Neural cell (in vitro differentiated cells): ENCODE results near the gene YWHAQ. TPM values are rescaled to one million over a fixed set of nuclear protein-coding genes. Genes with fewer than 3 reads are reported as not detected.
"Not testable (repeated sequence)": the region's sequence is repeated elsewhere in the genome, so short reads cannot be mapped to it uniquely, and the experiment has no call there.

Source experiments
- H2AFZ ChIP-seq: fragments of 200-600, 300-800 bp; sonication (generic), shearing (Covaris generic); 2 replicates; pipeline ENCODE4 v1.6.0; 2014; ENCODE audit warnings: low read depth, mild to moderate bottlenecking, antibody characterized with exemption, low read length, moderate library complexity
- H3F3A ChIP-seq: fragments of 200-600 bp; shearing (Covaris generic); 2 replicates; pipeline ENCODE4 v1.6.1; 2016; ENCODE audit warnings: mild to moderate bottlenecking, moderate library complexity, mixed read lengths, antibody characterized with exemption, low read length; ENCODE audit not compliant: insufficient read depth, poor library complexity, severe bottlenecking
- H3K27ac ChIP-seq: fragments of 200-600, 300-800 bp; sonication (generic), shearing (Covaris generic); 2 replicates; pipeline ENCODE4 v1.5.1; 2014; ENCODE audit warnings: mild to moderate bottlenecking, low read length, moderate library complexity
- H3K27me3 ChIP-seq: fragments of 300-800, 200-600 bp; sonication (generic), shearing (Covaris generic); 2 replicates; pipeline ENCODE4 v1.6.0; 2014; ENCODE audit warnings: mild to moderate bottlenecking, low read depth, low read length, moderate library complexity; ENCODE audit not compliant: insufficient read depth
- H3K36me3 ChIP-seq: fragments of 300-800, 200-600 bp; sonication (generic), shearing (Covaris generic); 2 replicates; pipeline ENCODE4 v1.5.1; 2014; ENCODE audit warnings: mild to moderate bottlenecking, antibody characterized with exemption, low read length, moderate library complexity; ENCODE audit not compliant: insufficient read depth
- H3K4me2 ChIP-seq: fragments of 300-800, 200-600 bp; sonication (generic), shearing (Covaris generic); 2 replicates; pipeline ENCODE4 v1.6.0; 2014; ENCODE audit warnings: mild to moderate bottlenecking, low read length
- H3K4me3 ChIP-seq: fragments of 300-800, 200-600 bp; sonication (generic), shearing (Covaris generic); 2 replicates; pipeline ENCODE4 v1.5.1; 2014; ENCODE audit warnings: mild to moderate bottlenecking, low read length, moderate library complexity
- H3K79me2 ChIP-seq: fragments of 200-600 bp; shearing (Covaris generic); replicated peaks from 2 replicates; pipeline ENCODE4 v1.6.0; 2014; ENCODE audit warnings: mild to moderate bottlenecking, low read length, moderate library complexity; ENCODE audit not compliant: insufficient read depth
- H3K9ac ChIP-seq: fragments of 300-800, 200-600 bp; sonication (generic), shearing (Covaris generic); 2 replicates; pipeline ENCODE4 v1.6.1; 2016; ENCODE audit warnings: mild to moderate bottlenecking, low read length, mixed read lengths
- H3K9me2 ChIP-seq: fragments of 200-600 bp; shearing (Covaris generic); 2 replicates; pipeline ENCODE4 v1.6.1; 2016; ENCODE audit warnings: mild to moderate bottlenecking, low read length, mixed read lengths; ENCODE audit not compliant: insufficient read depth
- H3K9me3 ChIP-seq: fragments of 200-600, 300-800 bp; sonication (generic), shearing (Covaris generic); 2 replicates; pipeline ENCODE4 v1.6.1; 2016; ENCODE audit warnings: mild to moderate bottlenecking, mixed run types, low read length, moderate library complexity, mixed read lengths
- H4K20me1 ChIP-seq: fragments of 200-600 bp; shearing (Covaris generic); 2 replicates; pipeline ENCODE4 v1.6.1; 2016; ENCODE audit warnings: mild to moderate bottlenecking, mixed run types; ENCODE audit not compliant: insufficient read depth
- EP300 ChIP-seq: fragments of 450-650 bp; conservative IDR thresholded peaks from 2 replicates; pipeline ENCODE4 v1.6.1; 2014; ENCODE audit warnings: antibody characterized with exemption, mild to moderate bottlenecking, moderate library complexity; ENCODE audit not compliant: poor library complexity, severe bottlenecking
- EZH2 ChIP-seq: fragments of 200-600, 300-800 bp; shearing (Covaris generic), sonication (generic); IDR thresholded peaks from 2 replicates; pipeline ENCODE4 v1.6.1; 2014; ENCODE audit warnings: antibody characterized with exemption, low read length, borderline replicate concordance, mild to moderate bottlenecking; ENCODE audit not compliant: insufficient read depth, poor library complexity, severe bottlenecking
- MXI1 ChIP-seq: fragments of 450-650 bp; conservative IDR thresholded peaks from 2 replicates; pipeline ENCODE4 v1.6.1; 2014; ENCODE audit warnings: antibody characterized with exemption, mild to moderate bottlenecking; ENCODE audit not compliant: poor library complexity, severe bottlenecking
- POLR2AphosphoS5 ChIP-seq: IDR thresholded peaks from 2 replicates; pipeline ENCODE4 v1.6.1; 2012
- RAD21 ChIP-seq: fragments of 450-650 bp; conservative IDR thresholded peaks from 2 replicates; pipeline ENCODE4 v1.6.1; 2014; ENCODE audit warnings: antibody characterized with exemption, mild to moderate bottlenecking, moderate library complexity
- SMC3 ChIP-seq: fragments of 450-650 bp; conservative IDR thresholded peaks from 2 replicates; pipeline ENCODE4 v1.6.1; 2014; ENCODE audit warnings: antibody characterized with exemption, mild to moderate bottlenecking, moderate library complexity; ENCODE audit not compliant: poor library complexity
- TAF1 ChIP-seq: IDR thresholded peaks from 2 replicates; pipeline ENCODE4 v1.6.1; 2012; ENCODE audit warnings: low read depth
- polyA plus RNA-seq: library from polyadenylated mRNA; depleted of rRNA; stranded (reverse); fragments of >200 nt; gene quantifications from 2 replicates; pipeline ENCODE4 v1.2.3, GENCODE V29; 2014
- TF ChIP-seq, protein P1 (sequence below): fragments of 450-650 bp; IDR thresholded peaks from 2 replicates; pipeline ENCODE4 v1.5.1; 2014; ENCODE audit warnings: antibody characterized with exemption, mild to moderate bottlenecking, moderate library complexity; ENCODE audit not compliant: poor library complexity, severe bottlenecking
- TF ChIP-seq, protein P2 (sequence below): IDR thresholded peaks from 2 replicates; pipeline ENCODE4 v1.6.1; 2012; ENCODE audit warnings: borderline replicate concordance

Gene YWHAQ
- polyA plus RNA-seq, 1 donor from 2014 or later: 1,446 TPM

DNA sequence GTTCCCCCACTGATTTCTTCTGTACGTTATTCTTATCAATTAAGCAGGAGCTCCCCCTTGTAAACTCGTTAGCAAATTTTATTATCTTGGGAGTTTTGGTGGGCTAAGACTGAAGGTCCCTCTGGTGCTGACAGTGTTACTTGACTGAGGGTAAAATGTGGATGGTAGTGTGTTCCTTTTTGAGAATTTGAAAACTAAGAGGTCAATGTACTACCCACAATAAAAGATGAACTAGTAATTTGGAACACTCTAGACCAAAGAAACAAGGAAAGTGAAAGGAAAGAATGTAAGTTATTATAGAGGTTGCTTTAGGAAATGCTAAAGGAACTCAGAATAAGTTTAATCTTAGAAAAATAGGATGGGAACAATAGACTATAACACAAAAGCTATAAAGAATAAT lies 35.1 kb downstream of the YWHAQ start:
- H3K79me2 ChIP-seq: peaks cover 91% of the 10 kb centered on the region
- no peak for TF ChIP-seq SMC3
- no peak for TF ChIP-seq EZH2
- no peak for TF ChIP-seq EP300
- TF ChIP-seq MXI1: no peak
- peaks cover 12% of the 10 kb centered on the region for H3K9me3 ChIP-seq
- no peaks in the 10 kb centered on the region for H3K27me3 ChIP-seq
- no peak overlapping the region for H3K27ac ChIP-seq
- H3K4me2 ChIP-seq: no peak overlapping the region
- H3K4me3 ChIP-seq: no peak overlapping the region
- peaks cover 37% of the 10 kb centered on the region for H3K36me3 ChIP-seq
- H3F3A ChIP-seq: no peaks in the 10 kb centered on the region
- H3K9ac ChIP-seq: no peak overlapping the region
- H2AFZ ChIP-seq: no peak overlapping the region
- no peaks in the 10 kb centered on the region for H4K20me1 ChIP-seq
- H3K9me2 ChIP-seq: no peaks in the 10 kb centered on the region

DNA sequence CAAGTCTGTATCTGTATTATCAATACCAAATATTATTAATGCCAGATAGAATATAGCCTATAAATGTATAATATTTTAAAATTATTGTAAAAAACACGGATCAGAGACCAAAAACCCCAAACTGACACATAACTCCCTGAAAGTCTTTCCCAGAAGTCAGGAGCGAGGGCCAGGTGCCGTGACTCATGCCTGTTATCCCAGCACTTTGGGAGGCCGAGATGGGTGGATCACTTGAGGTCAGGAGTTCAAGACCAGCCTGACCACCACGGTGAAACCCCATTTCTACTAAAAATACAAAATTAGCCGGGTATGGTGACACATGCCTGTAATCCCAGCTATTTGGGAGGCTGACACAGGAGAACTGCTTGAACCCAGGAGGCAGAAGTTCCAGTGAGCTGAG lies 35.5 kb downstream of the YWHAQ start:
- not testable (repeated sequence) for H3K4me2 ChIP-seq, H3K9ac ChIP-seq, H3K27ac ChIP-seq, H2AFZ ChIP-seq, H3F3A ChIP-seq, H3K4me3 ChIP-seq, H4K20me1 ChIP-seq, H3K9me2 ChIP-seq, H3K27me3 ChIP-seq
- peaks cover 37% of the 10 kb centered on the region for H3K36me3 ChIP-seq
- peaks cover 12% of the 10 kb centered on the region for H3K9me3 ChIP-seq
- H3K79me2 ChIP-seq: peaks cover 91% of the 10 kb centered on the region

DNA sequence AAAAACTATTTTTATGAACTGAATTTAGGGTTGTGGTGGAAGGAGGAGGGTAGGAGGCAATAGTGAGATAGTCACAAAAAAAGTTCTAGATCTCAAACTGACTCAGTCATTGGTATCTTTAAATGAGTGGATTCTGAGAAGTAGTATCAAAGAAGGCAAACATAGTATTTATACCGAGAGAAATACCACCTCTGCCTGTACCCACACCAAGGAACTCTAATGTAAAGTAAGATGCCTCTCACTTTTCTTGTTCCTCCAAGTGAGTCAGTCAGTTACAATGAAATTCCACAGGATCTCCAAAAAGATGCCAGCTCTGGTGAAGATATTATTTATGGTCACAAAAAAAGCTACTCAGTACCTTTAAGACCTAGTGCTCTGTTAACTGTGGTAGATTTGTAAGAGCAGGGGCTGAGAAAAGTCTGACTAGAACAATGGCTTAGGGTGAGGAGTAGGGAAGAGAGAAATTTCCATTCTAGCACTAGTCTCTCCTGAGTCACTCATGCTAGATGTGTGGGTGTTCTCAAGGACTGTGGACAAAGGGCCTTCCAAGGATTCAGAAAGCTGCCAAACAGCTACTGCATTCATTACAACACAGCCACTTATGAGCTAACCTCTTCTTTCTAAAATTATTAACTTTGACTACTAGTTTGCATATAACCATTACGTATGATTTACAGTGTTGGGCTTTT lies 36.3 kb downstream of the YWHAQ start:
- H3K36me3 ChIP-seq: peaks cover 29% of the 10 kb centered on the region
- H3K9me3 ChIP-seq: peaks cover 10% of the 10 kb centered on the region
- TF ChIP-seq SMC3 (no peak), RAD21 (no peak), POLR2AphosphoS5 (no peak), EZH2 (no peak), TAF1 (no peak), MXI1 (no peak), EP300 (no peak)
- TF ChIP-seq, protein P1, sequence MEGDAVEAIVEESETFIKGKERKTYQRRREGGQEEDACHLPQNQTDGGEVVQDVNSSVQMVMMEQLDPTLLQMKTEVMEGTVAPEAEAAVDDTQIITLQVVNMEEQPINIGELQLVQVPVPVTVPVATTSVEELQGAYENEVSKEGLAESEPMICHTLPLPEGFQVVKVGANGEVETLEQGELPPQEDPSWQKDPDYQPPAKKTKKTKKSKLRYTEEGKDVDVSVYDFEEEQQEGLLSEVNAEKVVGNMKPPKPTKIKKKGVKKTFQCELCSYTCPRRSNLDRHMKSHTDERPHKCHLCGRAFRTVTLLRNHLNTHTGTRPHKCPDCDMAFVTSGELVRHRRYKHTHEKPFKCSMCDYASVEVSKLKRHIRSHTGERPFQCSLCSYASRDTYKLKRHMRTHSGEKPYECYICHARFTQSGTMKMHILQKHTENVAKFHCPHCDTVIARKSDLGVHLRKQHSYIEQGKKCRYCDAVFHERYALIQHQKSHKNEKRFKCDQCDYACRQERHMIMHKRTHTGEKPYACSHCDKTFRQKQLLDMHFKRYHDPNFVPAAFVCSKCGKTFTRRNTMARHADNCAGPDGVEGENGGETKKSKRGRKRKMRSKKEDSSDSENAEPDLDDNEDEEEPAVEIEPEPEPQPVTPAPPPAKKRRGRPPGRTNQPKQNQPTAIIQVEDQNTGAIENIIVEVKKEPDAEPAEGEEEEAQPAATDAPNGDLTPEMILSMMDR: no peak
- TF ChIP-seq, protein P2, sequence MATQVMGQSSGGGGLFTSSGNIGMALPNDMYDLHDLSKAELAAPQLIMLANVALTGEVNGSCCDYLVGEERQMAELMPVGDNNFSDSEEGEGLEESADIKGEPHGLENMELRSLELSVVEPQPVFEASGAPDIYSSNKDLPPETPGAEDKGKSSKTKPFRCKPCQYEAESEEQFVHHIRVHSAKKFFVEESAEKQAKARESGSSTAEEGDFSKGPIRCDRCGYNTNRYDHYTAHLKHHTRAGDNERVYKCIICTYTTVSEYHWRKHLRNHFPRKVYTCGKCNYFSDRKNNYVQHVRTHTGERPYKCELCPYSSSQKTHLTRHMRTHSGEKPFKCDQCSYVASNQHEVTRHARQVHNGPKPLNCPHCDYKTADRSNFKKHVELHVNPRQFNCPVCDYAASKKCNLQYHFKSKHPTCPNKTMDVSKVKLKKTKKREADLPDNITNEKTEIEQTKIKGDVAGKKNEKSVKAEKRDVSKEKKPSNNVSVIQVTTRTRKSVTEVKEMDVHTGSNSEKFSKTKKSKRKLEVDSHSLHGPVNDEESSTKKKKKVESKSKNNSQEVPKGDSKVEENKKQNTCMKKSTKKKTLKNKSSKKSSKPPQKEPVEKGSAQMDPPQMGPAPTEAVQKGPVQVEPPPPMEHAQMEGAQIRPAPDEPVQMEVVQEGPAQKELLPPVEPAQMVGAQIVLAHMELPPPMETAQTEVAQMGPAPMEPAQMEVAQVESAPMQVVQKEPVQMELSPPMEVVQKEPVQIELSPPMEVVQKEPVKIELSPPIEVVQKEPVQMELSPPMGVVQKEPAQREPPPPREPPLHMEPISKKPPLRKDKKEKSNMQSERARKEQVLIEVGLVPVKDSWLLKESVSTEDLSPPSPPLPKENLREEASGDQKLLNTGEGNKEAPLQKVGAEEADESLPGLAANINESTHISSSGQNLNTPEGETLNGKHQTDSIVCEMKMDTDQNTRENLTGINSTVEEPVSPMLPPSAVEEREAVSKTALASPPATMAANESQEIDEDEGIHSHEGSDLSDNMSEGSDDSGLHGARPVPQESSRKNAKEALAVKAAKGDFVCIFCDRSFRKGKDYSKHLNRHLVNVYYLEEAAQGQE: no peak
- no peak overlapping the region for H3K27ac ChIP-seq
- H3K4me2 ChIP-seq: no peak overlapping the region
- H4K20me1 ChIP-seq: no peaks in the 10 kb centered on the region
- H3K9me2 ChIP-seq: no peaks in the 10 kb centered on the region
- H3K27me3 ChIP-seq: no peaks in the 10 kb centered on the region
- no peak overlapping the region for H3K4me3 ChIP-seq
- H2AFZ ChIP-seq: no peak overlapping the region
- peaks cover 89% of the 10 kb centered on the region for H3K79me2 ChIP-seq
- H3F3A ChIP-seq: no peaks in the 10 kb centered on the region
- no peak overlapping the region for H3K9ac ChIP-seq
